HG03139 (cell line): ENCODE data around the gene SPINK5.

Source experiments
- ATAC-seq: cut with Tn5 transposase; IDR thresholded peaks from one replicate; pipeline ENCODE4 v1.9.1; 2021; ENCODE audit not compliant: unreplicated experiment

Gene SPINK5

GRCh38 chr5:148176480-148176879 is 112.7 kb downstream of the SPINK5 start:
- ATAC-seq: no peak

GRCh38 chr5:148177207-148177606 is 113.4 kb downstream of the SPINK5 start:
- no peak for ATAC-seq

GRCh38 chr5:148179234-148179824 is 115.5 kb downstream of the SPINK5 start:
- ATAC-seq: peak; percentile 61

- ATAC-seq: no peak
Measured at GRCh38 chr5:148186248-148187003, 122.6 kb downstream of the SPINK5 start.
